Neural cell (in vitro differentiated cells): ENCODE data around the gene RASGRP4. TPM values are rescaled to one million over a fixed set of nuclear protein-coding genes. Genes with fewer than 3 reads are reported as not detected.

Experiments
- H2AFZ ChIP-seq: fragments of 200-600, 300-800 bp; sonication (generic), shearing (Covaris generic); 2 replicates; pipeline ENCODE4 v1.6.0; 2014; ENCODE audit warnings: low read depth, mild to moderate bottlenecking, antibody characterized with exemption, low read length, moderate library complexity
- H3F3A ChIP-seq: fragments of 200-600 bp; shearing (Covaris generic); 2 replicates; pipeline ENCODE4 v1.6.1; 2016; ENCODE audit warnings: mild to moderate bottlenecking, moderate library complexity, mixed read lengths, antibody characterized with exemption, low read length; ENCODE audit not compliant: insufficient read depth, poor library complexity, severe bottlenecking
- H3K27ac ChIP-seq: fragments of 200-600, 300-800 bp; sonication (generic), shearing (Covaris generic); 2 replicates; pipeline ENCODE4 v1.5.1; 2014; ENCODE audit warnings: mild to moderate bottlenecking, low read length, moderate library complexity
- H3K27me3 ChIP-seq: fragments of 300-800, 200-600 bp; sonication (generic), shearing (Covaris generic); 2 replicates; pipeline ENCODE4 v1.6.0; 2014; ENCODE audit warnings: mild to moderate bottlenecking, low read depth, low read length, moderate library complexity; ENCODE audit not compliant: insufficient read depth
- H3K36me3 ChIP-seq: fragments of 300-800, 200-600 bp; sonication (generic), shearing (Covaris generic); 2 replicates; pipeline ENCODE4 v1.5.1; 2014; ENCODE audit warnings: mild to moderate bottlenecking, antibody characterized with exemption, low read length, moderate library complexity; ENCODE audit not compliant: insufficient read depth
- H3K4me2 ChIP-seq: fragments of 300-800, 200-600 bp; sonication (generic), shearing (Covaris generic); 2 replicates; pipeline ENCODE4 v1.6.0; 2014; ENCODE audit warnings: mild to moderate bottlenecking, low read length
- H3K4me3 ChIP-seq: fragments of 300-800, 200-600 bp; sonication (generic), shearing (Covaris generic); 2 replicates; pipeline ENCODE4 v1.5.1; 2014; ENCODE audit warnings: mild to moderate bottlenecking, low read length, moderate library complexity
- H3K79me2 ChIP-seq: fragments of 200-600 bp; shearing (Covaris generic); replicated peaks from 2 replicates; pipeline ENCODE4 v1.6.0; 2014; ENCODE audit warnings: mild to moderate bottlenecking, low read length, moderate library complexity; ENCODE audit not compliant: insufficient read depth
- H3K9ac ChIP-seq: fragments of 300-800, 200-600 bp; sonication (generic), shearing (Covaris generic); 2 replicates; pipeline ENCODE4 v1.6.1; 2016; ENCODE audit warnings: mild to moderate bottlenecking, low read length, mixed read lengths
- H3K9me2 ChIP-seq: fragments of 200-600 bp; shearing (Covaris generic); 2 replicates; pipeline ENCODE4 v1.6.1; 2016; ENCODE audit warnings: mild to moderate bottlenecking, low read length, mixed read lengths; ENCODE audit not compliant: insufficient read depth
- H3K9me3 ChIP-seq: fragments of 200-600, 300-800 bp; sonication (generic), shearing (Covaris generic); 2 replicates; pipeline ENCODE4 v1.6.1; 2016; ENCODE audit warnings: mild to moderate bottlenecking, mixed run types, low read length, moderate library complexity, mixed read lengths
- H4K20me1 ChIP-seq: fragments of 200-600 bp; shearing (Covaris generic); 2 replicates; pipeline ENCODE4 v1.6.1; 2016; ENCODE audit warnings: mild to moderate bottlenecking, mixed run types; ENCODE audit not compliant: insufficient read depth
- EP300 ChIP-seq: fragments of 450-650 bp; conservative IDR thresholded peaks from 2 replicates; pipeline ENCODE4 v1.6.1; 2014; ENCODE audit warnings: antibody characterized with exemption, mild to moderate bottlenecking, moderate library complexity; ENCODE audit not compliant: poor library complexity, severe bottlenecking
- EZH2 ChIP-seq: fragments of 200-600, 300-800 bp; shearing (Covaris generic), sonication (generic); IDR thresholded peaks from 2 replicates; pipeline ENCODE4 v1.6.1; 2014; ENCODE audit warnings: antibody characterized with exemption, low read length, borderline replicate concordance, mild to moderate bottlenecking; ENCODE audit not compliant: insufficient read depth, poor library complexity, severe bottlenecking
- MXI1 ChIP-seq: fragments of 450-650 bp; conservative IDR thresholded peaks from 2 replicates; pipeline ENCODE4 v1.6.1; 2014; ENCODE audit warnings: antibody characterized with exemption, mild to moderate bottlenecking; ENCODE audit not compliant: poor library complexity, severe bottlenecking
- POLR2AphosphoS5 ChIP-seq: IDR thresholded peaks from 2 replicates; pipeline ENCODE4 v1.6.1; 2012
- RAD21 ChIP-seq: fragments of 450-650 bp; conservative IDR thresholded peaks from 2 replicates; pipeline ENCODE4 v1.6.1; 2014; ENCODE audit warnings: antibody characterized with exemption, mild to moderate bottlenecking, moderate library complexity
- REST ChIP-seq: IDR thresholded peaks from 2 replicates; pipeline ENCODE4 v1.6.1; 2012; ENCODE audit warnings: borderline replicate concordance
- SMC3 ChIP-seq: fragments of 450-650 bp; conservative IDR thresholded peaks from 2 replicates; pipeline ENCODE4 v1.6.1; 2014; ENCODE audit warnings: antibody characterized with exemption, mild to moderate bottlenecking, moderate library complexity; ENCODE audit not compliant: poor library complexity
- TAF1 ChIP-seq: IDR thresholded peaks from 2 replicates; pipeline ENCODE4 v1.6.1; 2012; ENCODE audit warnings: low read depth
- polyA plus RNA-seq: library from polyadenylated mRNA; depleted of rRNA; stranded (reverse); fragments of >200 nt; gene quantifications from 2 replicates; pipeline ENCODE4 v1.2.3, GENCODE V29; 2014
- TF ChIP-seq, protein P1 (sequence below): fragments of 450-650 bp; IDR thresholded peaks from 2 replicates; pipeline ENCODE4 v1.5.1; 2014; ENCODE audit warnings: antibody characterized with exemption, mild to moderate bottlenecking, moderate library complexity; ENCODE audit not compliant: poor library complexity, severe bottlenecking

Gene RASGRP4
- polyA plus RNA-seq, 1 donor from 2014 or later: not detected

GRCh38 chr19:38375098-38375493, 50.9 kb downstream of the RASGRP4 start:
- TF ChIP-seq EZH2 (no peak), TAF1 (no peak), REST (no peak), EP300 (no peak), MXI1 (no peak), RAD21 (no peak), SMC3 (no peak), POLR2AphosphoS5 (no peak)
- TF ChIP-seq, protein P1, sequence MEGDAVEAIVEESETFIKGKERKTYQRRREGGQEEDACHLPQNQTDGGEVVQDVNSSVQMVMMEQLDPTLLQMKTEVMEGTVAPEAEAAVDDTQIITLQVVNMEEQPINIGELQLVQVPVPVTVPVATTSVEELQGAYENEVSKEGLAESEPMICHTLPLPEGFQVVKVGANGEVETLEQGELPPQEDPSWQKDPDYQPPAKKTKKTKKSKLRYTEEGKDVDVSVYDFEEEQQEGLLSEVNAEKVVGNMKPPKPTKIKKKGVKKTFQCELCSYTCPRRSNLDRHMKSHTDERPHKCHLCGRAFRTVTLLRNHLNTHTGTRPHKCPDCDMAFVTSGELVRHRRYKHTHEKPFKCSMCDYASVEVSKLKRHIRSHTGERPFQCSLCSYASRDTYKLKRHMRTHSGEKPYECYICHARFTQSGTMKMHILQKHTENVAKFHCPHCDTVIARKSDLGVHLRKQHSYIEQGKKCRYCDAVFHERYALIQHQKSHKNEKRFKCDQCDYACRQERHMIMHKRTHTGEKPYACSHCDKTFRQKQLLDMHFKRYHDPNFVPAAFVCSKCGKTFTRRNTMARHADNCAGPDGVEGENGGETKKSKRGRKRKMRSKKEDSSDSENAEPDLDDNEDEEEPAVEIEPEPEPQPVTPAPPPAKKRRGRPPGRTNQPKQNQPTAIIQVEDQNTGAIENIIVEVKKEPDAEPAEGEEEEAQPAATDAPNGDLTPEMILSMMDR: no peak
- H3K9me2 ChIP-seq: no peaks in the 10 kb centered on the region
- H3K4me2 ChIP-seq: peak overlapping the region; percentile 98
- no peaks in the 10 kb centered on the region for H3K27me3 ChIP-seq
- H3K9ac ChIP-seq: peak overlapping the region; percentile 92
- no peaks in the 10 kb centered on the region for H4K20me1 ChIP-seq
- H3K4me3 ChIP-seq: peak overlapping the region; percentile 84
- H3K79me2 ChIP-seq: peaks cover 19% of the 10 kb centered on the region
- H3K36me3 ChIP-seq: no peaks in the 10 kb centered on the region
- H3K9me3 ChIP-seq: no peaks in the 10 kb centered on the region
- no peaks in the 10 kb centered on the region for H3F3A ChIP-seq
- peak overlapping the region; percentile 91 for H3K27ac ChIP-seq
- peak overlapping the region; percentile 90 for H2AFZ ChIP-seq

DNA sequence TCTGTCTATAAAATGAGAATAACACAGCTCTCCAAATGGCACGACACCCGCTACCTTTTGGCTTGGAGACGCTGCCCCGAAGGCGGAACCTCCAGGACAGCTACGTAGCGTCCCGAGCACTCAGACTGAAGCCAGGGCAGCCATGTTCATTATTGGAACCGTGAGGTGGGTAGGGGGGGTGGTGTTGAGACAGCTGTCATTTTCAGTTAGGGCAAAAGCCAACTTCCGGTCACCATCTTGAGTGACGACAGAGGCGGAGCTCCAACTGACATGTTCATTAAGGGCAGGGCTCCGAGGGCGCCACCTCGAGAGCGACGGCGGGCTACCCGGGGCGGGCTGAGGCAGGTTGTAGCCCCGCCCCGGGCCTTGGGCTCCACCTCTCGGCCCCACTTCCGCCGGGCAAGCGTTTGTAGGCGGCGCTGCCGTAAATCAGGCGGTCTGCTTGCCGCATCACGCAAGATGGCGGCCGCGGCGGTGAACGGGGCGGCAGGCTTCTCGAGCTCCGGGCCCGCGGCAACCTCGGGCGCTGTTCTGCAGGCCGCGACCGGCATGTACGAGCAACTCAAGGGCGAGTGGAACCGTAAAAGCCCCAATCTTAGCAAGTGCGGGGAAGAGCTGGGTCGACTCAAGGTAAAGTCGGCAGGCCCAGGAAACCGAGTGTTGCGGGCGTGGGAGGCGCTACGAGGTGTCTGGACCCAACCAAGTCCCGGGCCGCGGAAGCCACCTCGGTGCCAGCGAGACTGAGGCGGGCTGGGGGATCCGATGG, 51.5 kb downstream of the RASGRP4 start, which contains the start of gene PSMD8:
PSMD8 (plus strand) TSS at position 240 of the 766 bp plus-strand sequence; CDS start at position 271, 31 bp downstream.
- Histone ChIP-seq H4K20me1 (no peaks in the 10 kb centered on the region), H3F3A (no peaks in the 10 kb centered on the region), H2AFZ (peak within 1 kb of the TSS; percentile 90), H3K27me3 (no peaks in the 10 kb centered on the region), H3K9ac (peak within 1 kb of the TSS; percentile 92), H3K4me2 (peak within 1 kb of the TSS; percentile 98), H3K36me3 (no peaks in the 10 kb centered on the region), H3K27ac (peak within 1 kb of the TSS; percentile 91), H3K79me2 (peaks cover 19% of the 10 kb centered on the region), H3K9me2 (no peaks in the 10 kb centered on the region), H3K9me3 (no peaks in the 10 kb centered on the region), H3K4me3 (peak within 1 kb of the TSS; percentile 84)
- TF ChIP-seq EZH2: no peak
- peak; percentile 99 for TF ChIP-seq TAF1
- peak; percentile 97 for TF ChIP-seq REST
- TF ChIP-seq MXI1: peak; percentile 89
- peak; percentile 42 for TF ChIP-seq RAD21
- TF ChIP-seq EP300: peak; percentile 97
- TF ChIP-seq, protein P1: peak; percentile 74
- TF ChIP-seq SMC3: peak; percentile 51
- peak; percentile 97 for TF ChIP-seq POLR2AphosphoS5
